LHCN-M2 (cell line): ENCODE results near the gene SLC25A6. TPM values are rescaled to one million over a fixed set of nuclear protein-coding genes. Genes with fewer than 3 reads are reported as not detected.
"Not testable (repeated sequence)": the region's sequence is repeated elsewhere in the genome, so short reads cannot be mapped to it uniquely, and the experiment has no call there.

ENCODE experiments used
- DNase-seq: peaks from one replicate; pipeline ENCODE4 v3.0.0-alpha.2; 2012; ENCODE audit warnings: low read depth
- polyA plus RNA-seq: library from polyadenylated mRNA; unstranded; fragments of >200 nt; gene quantifications from one replicate; pipeline ENCODE4 v1.2.1, GENCODE V29; 2012; ENCODE audit warnings: missing spikeins
- total RNA-seq: library from RNA; depleted of rRNA; stranded (reverse); fragments of >200 nt; gene quantifications from 2 replicates; pipeline ENCODE4 v1.2.3, GENCODE V29; 2014; rRNA removed

SLC25A6 gene
- 248 and 328 TPM in 2 replicates for total RNA-seq
- polyA plus RNA-seq = 567 TPM

GRCh38 chrX:1391707-1392375, at the start of gene SLC25A6:
TSS of gene SLC25A6 (minus strand) at chrX:1392113. CDS start at chrX:1392009, 104 bp downstream.
- peak; percentile 96 for DNase-seq

- no peak for DNase-seq
Observed at GRCh38 chrX:1440506-1440905, 48.6 kb upstream of the SLC25A6 start.

- DNase-seq = no peak
Observed at GRCh38 chrX:1435241-1435895, 43.5 kb upstream of the SLC25A6 start.

GRCh38 chrX:1434871-1435240, 42.9 kb upstream of the SLC25A6 start:
- no peak for DNase-seq

GRCh38 chrX:1433646-1434357, 41.9 kb upstream of the SLC25A6 start:
- no peak for DNase-seq

- DNase-seq = no peak
Observed at GRCh38 chrX:1430451-1430850, 38.5 kb upstream of the SLC25A6 start.

GRCh38 chrX:1427756-1428155, 35.8 kb upstream of the SLC25A6 start:
- DNase-seq = no peak

GRCh38 chrX:1426321-1426720, 34.4 kb upstream of the SLC25A6 start:
- DNase-seq = not testable (repeated sequence)

- DNase-seq = no peak
Observed at GRCh38 chrX:1425381-1425780, 33.5 kb upstream of the SLC25A6 start.

- DNase-seq = no peak
Observed at GRCh38 chrX:1424147-1424851, 32.4 kb upstream of the SLC25A6 start.

- DNase-seq = no peak
Observed at GRCh38 chrX:1423215-1423614, 31.3 kb upstream of the SLC25A6 start.

- no peak for DNase-seq
Observed at GRCh38 chrX:1422135-1422465, 30.2 kb upstream of the SLC25A6 start.

- DNase-seq = peak; percentile 49
Observed at GRCh38 chrX:1421433-1422134, 29.7 kb upstream of the SLC25A6 start.

- no peak for DNase-seq
Observed at GRCh38 chrX:1420371-1420770, 28.5 kb upstream of the SLC25A6 start.

GRCh38 chrX:1419545-1420355, 27.8 kb upstream of the SLC25A6 start:
- no peak for DNase-seq

GRCh38 chrX:1418901-1419544, 27.1 kb upstream of the SLC25A6 start:
- no peak for DNase-seq

GRCh38 chrX:1417921-1418771, 26.2 kb upstream of the SLC25A6 start:
- no peak for DNase-seq

- no peak for DNase-seq
Observed at GRCh38 chrX:1416965-1417760, 25.2 kb upstream of the SLC25A6 start.
